Sciatic nerve (tissue), 2 donors: Measurements from ENCODE around the gene SLF2. TPM values are rescaled to one million over a fixed set of nuclear protein-coding genes. Genes with fewer than 3 reads are reported as not detected.

Experiments used
- ATAC-seq: fragments of 200-7000 bp; cut with Tn5 transposase; one replicate; pipeline ENCODE4 v1.9.1; 2020; ENCODE audit warnings: mild to moderate bottlenecking, moderate library complexity
- DNase-seq: peaks from one replicate; pipeline ENCODE4 v3.0.0-alpha.2; 2020; ENCODE audit warnings: low spot score
- intact Hi-C: fragments of 100-400 bp; cut with DNase I; formaldehyde crosslinking; loops from one replicate; pipeline ENCODE4 v1.14.2; 2022
- total RNA-seq: library from RNA; stranded (reverse); fragmentation: NEBNext Ultra II Directional; extraction: Animal tissue kit (Norgen Biotek cat#: 25700); gene quantifications from one replicate; pipeline ENCODE4 v1.2.1, GENCODE V29; 2021
- donor health status: DM: no; HTN: no; CAD: no.
- donor health status: DM: no; HTN: no; CAD: no.

Gene SLF2
- 38.6 TPM for total RNA-seq

- intact Hi-C loops: no loop called here
- peak; percentile 99 for ATAC-seq
- DNase-seq: peak; percentile 98
These were observed at the start of gene SLF2 for GRCh38 chr10:100912605-100913469. TSS of gene SLF2 (plus strand) at chr10:100912963. CDS start at chr10:100913111, 148 bp downstream.

DNA sequence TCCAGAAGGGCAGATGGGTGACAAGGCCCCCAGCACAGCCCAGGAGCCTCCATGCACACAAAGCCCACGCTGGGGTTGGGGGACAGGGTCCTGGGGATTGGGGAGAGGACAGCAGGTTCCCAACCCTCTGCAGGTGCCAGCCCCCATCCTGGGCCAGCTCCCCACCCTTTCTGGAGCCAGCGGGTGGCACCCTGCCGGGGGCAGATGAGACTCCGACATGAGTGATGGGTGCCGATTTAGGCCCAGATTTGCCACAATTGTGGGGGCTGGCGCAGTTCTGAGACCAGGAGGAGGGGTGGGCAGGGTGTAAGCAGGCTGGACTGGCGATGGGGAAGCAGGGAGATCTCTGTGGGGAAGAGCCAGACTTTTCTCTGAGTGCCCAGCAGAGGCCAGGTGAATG lies 49.3 kb upstream of the SLF2 start:
- no peak for ATAC-seq
- DNase-seq: no peak
- intact Hi-C loops: no loop called here

DNA sequence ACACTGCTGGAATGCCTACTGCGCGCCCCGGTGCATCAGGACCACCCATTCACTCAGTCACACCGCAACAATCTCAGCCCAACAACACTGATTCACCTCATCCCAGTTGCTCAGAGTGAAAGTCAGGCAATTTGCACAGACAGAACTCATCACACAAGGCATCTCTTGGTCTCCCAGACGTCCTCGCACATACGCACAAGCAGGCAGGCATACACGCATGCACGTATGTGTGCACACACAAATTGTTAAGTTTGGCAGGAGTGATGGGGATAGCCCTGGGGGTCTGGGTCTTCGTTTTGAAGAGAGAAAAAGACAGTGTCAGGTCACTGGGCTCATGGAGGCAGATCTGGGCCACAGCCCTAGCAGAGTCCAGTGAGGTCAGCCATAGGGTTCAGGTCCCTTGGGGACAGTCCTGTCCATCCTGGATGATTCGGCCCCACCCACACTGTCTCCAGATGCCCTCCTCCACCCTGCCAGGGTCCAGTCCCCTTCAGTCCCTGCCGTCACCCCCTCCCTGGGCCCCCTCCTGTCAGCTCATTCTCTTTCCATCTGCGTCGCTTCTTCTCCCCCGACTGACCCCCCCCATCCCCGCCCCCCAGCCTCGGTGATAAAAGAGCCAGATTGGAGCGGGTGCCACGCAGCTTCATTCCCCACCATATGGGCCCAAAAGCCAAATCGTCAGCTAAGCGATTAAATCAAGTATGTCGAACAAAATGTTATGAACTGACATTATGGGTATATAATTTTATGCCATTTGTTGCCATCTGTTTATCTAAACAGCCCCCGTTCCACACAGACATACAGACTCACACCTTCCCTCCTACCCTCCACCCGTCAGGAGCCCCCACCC lies 48.5 kb upstream of the SLF2 start:
- DNase-seq (no peak), ATAC-seq (no peak)
- intact Hi-C loops: no loop called here

DNA sequence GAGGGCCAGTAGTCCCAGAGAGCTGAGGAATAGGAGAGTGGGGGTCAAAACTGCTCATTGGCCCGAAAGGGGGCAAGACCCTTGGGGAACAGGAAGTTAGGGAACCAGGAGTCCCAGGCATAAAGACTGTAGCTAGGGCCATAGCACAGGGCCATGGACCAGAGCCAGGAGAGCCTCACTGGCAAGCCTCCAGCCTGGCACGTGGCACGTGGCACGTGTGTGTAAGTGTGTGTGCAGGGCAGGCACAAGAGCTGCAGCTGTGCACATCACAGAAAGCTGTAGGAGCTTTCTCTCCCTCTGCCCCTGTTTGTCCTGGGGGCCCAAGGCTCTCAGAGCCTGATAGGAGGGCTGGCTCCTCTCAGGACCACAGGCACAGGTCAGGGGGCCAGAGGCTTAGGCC lies 47.8 kb upstream of the SLF2 start:
- DNase-seq (no peak), ATAC-seq (no peak)
- intact Hi-C loops: no loop called here

GRCh38 chr10:100866010-100866409 lies 46.8 kb upstream of the SLF2 start:
- intact Hi-C loops: no loop called here
- ATAC-seq: no peak

DNA sequence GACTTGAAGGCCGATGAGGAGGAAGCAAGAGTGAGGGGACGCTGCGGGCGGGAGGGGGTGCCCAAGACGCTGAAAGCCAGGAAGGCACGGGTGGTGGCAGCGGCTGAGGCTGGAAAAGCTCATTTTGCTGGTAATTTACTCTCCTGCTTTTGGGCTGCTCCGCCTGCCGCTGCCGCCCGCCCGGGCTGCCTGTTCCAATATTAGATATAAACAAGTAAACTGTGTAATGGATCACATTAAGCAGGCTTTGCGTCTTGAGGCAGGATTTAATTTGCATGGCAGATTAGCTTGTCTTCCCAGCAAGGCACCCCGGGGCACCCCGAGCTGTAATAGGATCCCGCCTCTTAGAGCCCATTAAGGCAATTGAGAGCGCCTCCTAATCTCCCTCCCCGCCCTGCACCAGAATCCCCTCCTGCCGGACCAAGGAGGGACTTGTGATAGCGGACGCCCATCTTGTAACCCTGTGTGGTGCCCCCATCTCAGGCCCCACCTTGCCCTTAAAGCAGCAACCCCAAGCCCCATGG lies 46.1 kb upstream of the SLF2 start:
- no peak for DNase-seq
- intact Hi-C loops: no loop called here
- no peak for ATAC-seq

More at GRCh38 chr10:100866010-100866409, 46.8 kb upstream of the SLF2 start:
- DNase-seq: no peak

DNA sequence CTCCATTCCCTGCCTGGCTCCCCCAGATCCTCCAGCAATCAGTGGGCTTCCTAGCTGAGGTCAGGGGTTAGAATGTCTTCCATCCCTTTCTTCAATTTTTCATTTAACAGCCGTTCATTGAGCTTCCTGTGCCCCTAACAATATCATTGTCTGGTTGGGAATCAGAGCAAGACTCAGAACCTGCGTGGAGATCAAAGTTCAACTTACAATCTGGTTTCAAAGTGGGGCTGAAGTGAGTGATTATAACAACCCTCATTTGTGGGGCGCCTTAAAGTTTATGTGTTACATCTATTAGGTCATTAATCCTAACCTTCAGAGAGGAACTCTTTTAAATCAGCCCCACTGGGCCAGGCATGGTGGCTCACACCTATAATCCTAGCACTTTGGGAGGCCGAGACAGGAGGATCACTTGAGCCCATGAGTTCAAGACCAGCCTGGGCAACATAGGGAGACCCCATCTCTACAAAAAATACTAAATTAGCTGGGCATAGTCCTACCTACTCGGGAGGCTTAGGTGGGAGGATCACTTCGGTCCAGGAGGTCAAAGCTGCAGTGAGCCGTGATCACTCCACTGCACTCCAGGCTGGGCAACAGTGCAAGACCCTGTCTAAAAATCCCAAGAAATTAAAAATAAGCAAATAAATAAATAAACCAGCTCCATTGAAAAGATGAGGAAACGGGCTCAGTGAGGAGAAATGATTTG lies 45.4 kb upstream of the SLF2 start:
- no peak for DNase-seq
- intact Hi-C loops: no loop called here
- no peak for ATAC-seq

GRCh38 chr10:100868382-100868781 lies 44.4 kb upstream of the SLF2 start:
- ATAC-seq (no peak), DNase-seq (no peak)
- intact Hi-C loops: no loop called here

DNA sequence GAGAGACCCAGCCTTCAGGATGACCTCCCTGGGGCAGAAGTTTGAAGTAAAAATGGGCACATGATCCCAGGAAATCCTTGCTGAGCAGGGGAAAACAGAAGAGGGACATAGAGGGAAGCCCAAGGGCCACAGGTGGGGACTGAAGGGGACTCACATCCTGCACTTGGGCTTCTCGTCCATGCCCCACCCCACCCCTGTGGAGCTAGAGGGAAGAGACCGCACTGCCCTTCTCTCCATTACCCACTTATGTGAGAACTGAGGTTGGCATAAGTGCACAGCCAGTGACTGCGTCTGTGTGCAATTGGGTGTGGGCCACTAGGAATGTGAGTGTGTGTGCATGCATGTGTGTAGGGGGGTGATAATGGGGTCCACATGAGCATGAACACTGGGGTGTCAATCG lies 43.4 kb upstream of the SLF2 start:
- intact Hi-C loops: no loop called here
- ATAC-seq (no peak), DNase-seq (no peak)

DNA sequence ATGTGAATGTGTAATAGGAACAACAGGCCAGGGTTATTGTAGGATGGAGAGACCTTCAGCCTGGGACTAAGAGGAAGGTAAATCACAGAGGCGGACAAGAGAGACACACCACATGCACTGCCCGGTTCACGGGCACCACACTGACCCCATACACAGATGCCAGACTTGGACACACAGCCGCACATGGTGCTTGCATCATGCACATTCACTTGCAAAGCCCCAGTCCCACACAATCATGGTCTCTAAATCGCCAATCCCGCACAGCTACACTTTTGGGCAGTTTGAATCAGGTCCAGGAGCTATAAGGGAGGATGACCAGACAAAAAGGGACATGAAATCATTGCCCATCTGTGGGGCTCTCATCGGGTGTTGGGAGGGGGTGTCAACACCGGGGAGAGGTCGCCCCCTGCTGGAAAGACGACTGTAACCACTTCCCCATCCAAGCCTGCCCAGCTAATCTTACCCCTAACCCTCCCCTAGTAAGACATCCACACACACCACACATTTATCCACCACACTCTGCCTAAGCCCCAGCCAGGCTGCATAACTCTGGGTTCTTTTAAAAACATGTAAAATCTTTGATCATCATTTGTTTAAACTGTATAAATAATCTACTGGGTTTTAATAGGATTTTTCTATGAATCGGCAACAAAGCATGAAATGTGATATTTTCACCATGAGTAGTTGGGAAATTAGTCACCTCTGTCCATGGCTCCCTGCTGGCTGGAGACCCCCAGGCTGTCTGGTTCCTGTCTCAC lies 40.5 kb upstream of the SLF2 start:
- no peak for ATAC-seq
- intact Hi-C loops: loop anchor here (10.0 kb wide), 1 partner anchor 307 kb away; no protein-coding TSS in a partner anchor
- no peak for DNase-seq

DNA sequence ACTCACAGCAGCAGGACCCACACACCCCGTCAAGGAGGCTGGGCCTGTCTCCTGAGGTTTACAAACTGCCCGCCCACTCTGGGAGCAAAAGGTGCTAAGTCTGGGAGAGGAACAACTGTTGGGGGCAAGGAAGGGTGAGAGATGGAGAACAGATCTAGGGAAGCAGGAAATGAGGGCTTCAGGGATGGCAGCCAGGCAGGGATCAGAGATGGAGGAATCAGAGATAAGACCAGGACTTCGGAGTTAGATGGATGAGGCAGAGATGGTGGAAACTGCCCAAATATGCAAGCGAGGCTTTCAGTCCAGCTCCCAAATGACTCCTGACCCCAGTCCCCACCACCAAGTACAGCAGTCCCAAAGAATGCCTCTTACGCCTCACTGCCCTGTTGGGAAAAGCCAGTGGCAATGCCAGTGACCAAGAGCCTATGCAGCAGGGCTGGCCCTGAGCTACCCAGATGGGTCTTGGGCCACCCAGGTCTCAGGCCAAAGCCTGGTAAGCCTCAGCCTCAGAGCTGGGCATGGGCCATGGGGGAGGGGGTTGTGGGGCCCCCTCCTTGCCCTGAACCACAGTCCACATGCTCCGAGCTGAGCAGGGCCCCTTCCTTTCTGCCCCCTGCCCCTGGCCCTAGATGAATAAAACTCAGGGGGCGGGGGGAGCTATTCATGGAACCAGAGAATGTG lies 39.5 kb upstream of the SLF2 start:
- intact Hi-C loops: loop anchor here (10.0 kb wide), 1 partner anchor 308 kb away; no protein-coding TSS in a partner anchor
- DNase-seq (no peak), ATAC-seq (no peak)

- DNase-seq: no peak
- ATAC-seq: no peak
- intact Hi-C loops: loop anchor here (10.0 kb wide), 1 partner anchor 309 kb away; no protein-coding TSS in a partner anchor
These were observed 38.9 kb upstream of the SLF2 start for GRCh38 chr10:100873827-100874326.

DNA sequence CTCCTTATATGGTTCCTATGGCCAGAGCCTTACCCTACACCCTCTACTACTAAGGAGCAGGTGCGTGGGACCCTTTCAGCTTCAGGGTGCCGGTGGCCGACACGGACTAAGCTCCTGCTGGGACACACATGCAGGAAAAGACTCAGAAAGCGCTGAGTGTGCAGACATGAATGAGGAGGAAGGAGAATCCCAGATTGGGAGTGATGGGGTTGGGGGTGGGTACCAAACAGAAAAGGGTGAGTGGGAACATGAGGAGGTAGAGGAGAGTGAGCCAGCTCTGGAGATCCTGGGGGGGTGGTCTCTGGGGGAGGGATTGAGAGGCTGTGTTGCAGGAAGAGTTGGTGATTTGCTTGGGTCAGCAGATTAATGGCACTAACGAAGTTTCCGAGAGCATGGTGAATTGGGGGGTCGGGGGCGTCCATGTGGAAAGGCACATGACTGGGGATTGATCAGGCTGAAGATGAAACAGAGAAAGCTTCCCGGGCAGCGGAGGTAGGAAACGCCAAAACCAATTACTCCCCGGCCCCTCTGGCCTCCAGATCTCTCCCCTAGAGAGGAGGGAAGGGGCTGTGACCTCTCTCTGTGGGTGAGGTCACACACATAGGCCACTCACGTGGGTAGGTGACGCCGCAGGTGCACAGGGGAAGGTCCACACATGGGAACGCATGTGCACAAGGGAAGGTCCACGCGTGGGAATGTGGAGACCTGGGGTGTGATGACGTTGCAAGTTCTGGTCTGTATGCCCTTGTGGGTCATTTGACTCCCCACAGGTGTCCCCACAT lies 37.9 kb upstream of the SLF2 start:
- DNase-seq (no peak), ATAC-seq (no peak)
- intact Hi-C loops: loop anchor here (10.0 kb wide), 1 partner anchor 310 kb away; no protein-coding TSS in a partner anchor

DNA sequence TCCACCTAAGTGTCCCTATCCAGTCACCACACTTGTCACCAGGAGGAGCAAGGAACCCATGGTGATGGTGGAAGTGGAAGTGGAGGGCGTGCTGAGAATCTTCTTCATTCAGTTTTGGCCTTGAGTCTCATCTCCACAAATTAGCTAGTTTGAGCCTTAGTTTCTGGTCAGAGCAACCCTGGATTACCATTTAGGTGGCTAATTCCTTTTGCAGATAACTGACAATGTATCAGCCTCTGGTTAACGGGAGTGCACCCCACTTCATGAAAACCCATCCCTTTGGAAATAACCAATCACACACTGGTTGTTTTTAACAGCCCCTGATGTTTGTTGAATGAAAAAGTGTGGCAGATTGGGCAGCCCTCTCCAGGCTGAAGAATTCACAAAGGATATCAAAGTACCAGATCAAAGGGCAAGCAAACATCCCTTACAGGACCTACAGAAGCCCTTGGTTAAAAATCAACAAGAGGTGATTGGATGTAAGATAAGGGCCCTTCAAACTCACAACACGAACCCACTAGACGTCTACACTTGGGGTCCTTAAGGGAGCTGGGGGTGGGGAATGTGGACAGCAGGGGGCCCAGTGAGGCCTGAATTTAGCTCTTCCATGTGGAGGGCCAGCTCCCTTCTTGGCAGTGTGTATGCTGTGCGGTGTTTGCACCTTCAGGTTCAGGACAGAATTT lies 37.1 kb upstream of the SLF2 start:
- no peak for ATAC-seq
- intact Hi-C loops: loop anchor here (10.0 kb wide), 1 partner anchor 311 kb away; no protein-coding TSS in a partner anchor
- DNase-seq: no peak

GRCh38 chr10:100876585-100877460 lies 35.9 kb upstream of the SLF2 start:
- intact Hi-C loops: loop anchor here (10.0 kb wide), 1 partner anchor 312 kb away; no protein-coding TSS in a partner anchor
- no peak for ATAC-seq
- no peak for DNase-seq
